Right ventricle myocardium superior (tissue), 1 donor: Measurements from ENCODE around the gene TBCE. TPM values are rescaled to one million over a fixed set of nuclear protein-coding genes. Genes with fewer than 3 reads are reported as not detected.
"Not testable (repeated sequence)": the region's sequence is repeated elsewhere in the genome, so short reads cannot be mapped to it uniquely, and the experiment has no call there.

Experiments used
- ATAC-seq: fragments of 200-7000 bp; cut with Tn5 transposase; one replicate; pipeline ENCODE4 v1.9.1; 2020; ENCODE audit warnings: mild to moderate bottlenecking; ENCODE audit not compliant: poor library complexity
- DNase-seq: peaks from one replicate; pipeline ENCODE4 v3.0.0-alpha.2; 2020
- intact Hi-C: fragments of 100-400 bp; cut with DNase I; formaldehyde crosslinking; loops from one replicate; pipeline ENCODE4 v1.11.2; 2022
- total RNA-seq: library from RNA; stranded (reverse); fragmentation: NEBNext Ultra II Directional; extraction: Animal tissue kit (Norgen Biotek cat#: 25700); gene quantifications from one replicate; pipeline ENCODE4 v1.2.1, GENCODE V29; 2021
- donor health status: DM: no; HTN: yes; CAD: no; lungs with severe emphysema.

TBCE gene
- total RNA-seq, 1 donor from 2014 or later = 15.7 TPM

GRCh38 chr1:235342471-235342870, 24.8 kb upstream of the TBCE start:
- ATAC-seq = no peak
- intact Hi-C loops = no loop called here
- no peak for DNase-seq

- intact Hi-C loops = no loop called here
- DNase-seq (no peak), ATAC-seq (no peak)
These were observed 23.5 kb upstream of the TBCE start for GRCh38 chr1:235343726-235344125.

GRCh38 chr1:235351441-235351840, 15.8 kb upstream of the TBCE start:
- intact Hi-C loops = no loop called here
- ATAC-seq = no peak

GRCh38 chr1:235351898-235352297, 15.3 kb upstream of the TBCE start:
- ATAC-seq (no peak), DNase-seq (no peak)
- intact Hi-C loops = no loop called here

More at GRCh38 chr1:235351441-235351840, 15.8 kb upstream of the TBCE start:
- DNase-seq = no peak

GRCh38 chr1:235357485-235358373, 9.5 kb upstream of the TBCE start:
- ATAC-seq (no peak), DNase-seq (no peak)
- intact Hi-C loops = no loop called here

- ATAC-seq (no peak), DNase-seq (no peak)
- intact Hi-C loops = no loop called here
These were observed 8.3 kb upstream of the TBCE start for GRCh38 chr1:235358899-235359298.

GRCh38 chr1:235364189-235364588, 3.0 kb upstream of the TBCE start:
- DNase-seq, intact Hi-C loops, ATAC-seq: not testable (repeated sequence)

GRCh38 chr1:235366286-235366685, 941 bp upstream of the TBCE start:
- ATAC-seq = no peak
- DNase-seq = no peak
- intact Hi-C loops = no loop called here

GRCh38 chr1:235368428-235368827, 1.2 kb downstream of the TBCE start:
- no peak for ATAC-seq
- intact Hi-C loops = no loop called here

GRCh38 chr1:235369802-235370201, 2.6 kb downstream of the TBCE start:
- DNase-seq (no peak), ATAC-seq (no peak)
- intact Hi-C loops = no loop called here

More at GRCh38 chr1:235368428-235368827, 1.2 kb downstream of the TBCE start:
- no peak for DNase-seq

GRCh38 chr1:235375919-235376605, 8.8 kb downstream of the TBCE start:
- DNase-seq = no peak
- no peak for ATAC-seq
- intact Hi-C loops = no loop called here

- intact Hi-C loops, DNase-seq: not testable (repeated sequence)
- peak; percentile 66 for ATAC-seq
These were observed 11.0 kb downstream of the TBCE start for GRCh38 chr1:235378134-235378735.

- ATAC-seq, DNase-seq, intact Hi-C loops: not testable (repeated sequence)
These were observed 14.9 kb downstream of the TBCE start for GRCh38 chr1:235381955-235382739.

GRCh38 chr1:235385633-235386032, 18.4 kb downstream of the TBCE start:
- ATAC-seq, intact Hi-C loops, DNase-seq: not testable (repeated sequence)

GRCh38 chr1:235391874-235392273, 24.6 kb downstream of the TBCE start:
- no peak for DNase-seq
- intact Hi-C loops = no loop called here
- ATAC-seq = no peak

GRCh38 chr1:235397733-235398132, 30.5 kb downstream of the TBCE start:
- no peak for DNase-seq
- ATAC-seq = no peak
- intact Hi-C loops = no loop called here

- ATAC-seq = no peak
- DNase-seq = no peak
- intact Hi-C loops = no loop called here
These were observed 32.4 kb downstream of the TBCE start for GRCh38 chr1:235399661-235400060.

- ATAC-seq (no peak), DNase-seq (no peak)
- intact Hi-C loops = no loop called here
These were observed 34.0 kb downstream of the TBCE start for GRCh38 chr1:235401251-235401650.
